HepG2 (cell line): ENCODE data around the gene BICDL1. TPM values are rescaled to one million over a fixed set of nuclear protein-coding genes. Genes with fewer than 3 reads are reported as not detected.

Experiments used
- AHR ChIP-seq: IDR thresholded peaks from 2 replicates; pipeline ENCODE4 v1.6.1; 2018; ENCODE audit warnings: missing genetic modification reagents, missing compliant biosample characterization
- AKNA ChIP-seq: sonication (generic); formaldehyde crosslinking; IDR thresholded peaks from 2 replicates; pipeline ENCODE4 v1.4.0; 2020; ENCODE audit warnings: missing genetic modification reagents, borderline replicate concordance
- GMEB1 ChIP-seq: sonication (generic); formaldehyde crosslinking; IDR thresholded peaks from 2 replicates; pipeline ENCODE4 v1.5.1; 2020; ENCODE audit warnings: missing genetic modification reagents, mild to moderate bottlenecking, borderline replicate concordance
- MBNL3 ChIP-seq: fragments of 250-450 bp; sonication (Bioruptor Pico); conservative IDR thresholded peaks from 2 replicates; pipeline ENCODE4 v1.8.0; 2022; ENCODE audit warnings: mild to moderate bottlenecking, inconsistent platforms
- MLX ChIP-seq: IDR thresholded peaks from 2 replicates; pipeline ENCODE4 v1.6.1; 2016
- MLXIP ChIP-seq: sonication (generic); formaldehyde crosslinking; IDR thresholded peaks from 2 replicates; pipeline ENCODE4 v1.9.0; 2021; ENCODE audit warnings: missing genetic modification reagents, borderline replicate concordance
- PHB2 ChIP-seq: fragments of 450-650 bp; IDR thresholded peaks from 2 replicates; pipeline ENCODE4 v1.6.1; 2018; ENCODE audit not compliant: partially characterized antibody
- PLRG1 ChIP-seq: fragments of 450-650 bp; conservative IDR thresholded peaks from 2 replicates; pipeline ENCODE4 v1.6.1; 2016
- RORA ChIP-seq: sonication (generic); formaldehyde crosslinking; IDR thresholded peaks from 2 replicates; pipeline ENCODE4 v1.5.0; 2020; ENCODE audit warnings: mild to moderate bottlenecking, missing genetic modification reagents, moderate library complexity
- TARDBP ChIP-seq: sonication (generic); formaldehyde crosslinking; IDR thresholded peaks from 2 replicates; pipeline ENCODE4 v1.8.0; 2022; ENCODE audit warnings: mild to moderate bottlenecking, missing genetic modification reagents
- THAP7 ChIP-seq: sonication (generic); formaldehyde crosslinking; IDR thresholded peaks from 2 replicates; pipeline ENCODE4 v1.8.1; 2023; ENCODE audit warnings: mild to moderate bottlenecking, missing genetic modification reagents
- TOPORS ChIP-seq: sonication (generic); formaldehyde crosslinking; IDR thresholded peaks from 2 replicates; pipeline ENCODE4 v1.8.0; 2023; ENCODE audit warnings: mild to moderate bottlenecking, missing genetic modification reagents
- ZBTB14 ChIP-seq: sonication (generic); formaldehyde crosslinking; IDR thresholded peaks from 2 replicates; pipeline ENCODE4 v1.4.0; 2020; ENCODE audit warnings: missing genetic modification reagents
- ZMYM2 ChIP-seq: sonication (generic); formaldehyde crosslinking; IDR thresholded peaks from 2 replicates; pipeline ENCODE4 v1.8.0; 2022; ENCODE audit warnings: mild to moderate bottlenecking, missing genetic modification reagents
- ZNF234 ChIP-seq: sonication (generic); formaldehyde crosslinking; conservative IDR thresholded peaks from 2 replicates; pipeline ENCODE4 v1.5.1; 2020; ENCODE audit warnings: mild to moderate bottlenecking, missing genetic modification reagents
- ZNF619 ChIP-seq: sonication (generic); formaldehyde crosslinking; IDR thresholded peaks from 2 replicates; pipeline ENCODE4 v1.4.0; 2020; ENCODE audit warnings: mild to moderate bottlenecking, missing genetic modification reagents
- polyA plus RNA-seq, 8 experiments: library from polyadenylated mRNA; depleted of rRNA in 3 of 8; stranded (reverse) in 7 of 8; unstranded in 1 of 8; fragments of >200 nt; fragmentation: Illumina TruSeq in 4 of 8; extraction: Trizol in 4 of 8; gene quantifications; 2 replicates each; pipeline versions ENCODE4 v1.2.1 to v1.2.3, GENCODE V29; 2011 to 2016; ENCODE audit warnings: low read depth in 4 of 8, missing spikeins in 1 of 8, mixed read lengths in 1 of 8; ENCODE audit not compliant: insufficient read depth in 1 of 8
- total RNA-seq, 5 experiments: library from RNA; depleted of rRNA; stranded (reverse); fragments of >200 nt; fragmentation: Illumina TruSeq; extraction: Trizol; gene quantifications; 2 replicates each; pipeline ENCODE4 v1.2.3, GENCODE V29; 2016; ENCODE audit warnings: low read depth in 1 of 5

Gene BICDL1
- total and polyA plus RNA-seq, 2 of the 13 experiments (the other 11 are each of a cell fraction or from before 2014, with no cell fraction given), result 3.6 to 9.7 TPM

GRCh38 chr12:119988472-119989360 is at the start of gene BICDL1 (continued):
- no peak for TF ChIP-seq MLXIP (CRISPR knock-in tag)
- TF ChIP-seq RORA (CRISPR knock-in tag), result no peak
- no peak for TF ChIP-seq PLRG1
- TF ChIP-seq PHB2, result no peak
- TF ChIP-seq GMEB1 (CRISPR knock-in tag), result peak; percentile 40; the same call in 1 of the 2 replicates
- no peak for TF ChIP-seq MLX (CRISPR knock-in tag)
- no peak for TF ChIP-seq ZMYM2 (CRISPR knock-in tag)
- no peak for TF ChIP-seq MBNL3
- no peak for TF ChIP-seq AHR (CRISPR knock-in tag)
- no peak for TF ChIP-seq ZNF619
- TF ChIP-seq THAP7 (CRISPR knock-in tag), result no peak
- TF ChIP-seq TOPORS (CRISPR knock-in tag), result no peak
- no peak for TF ChIP-seq AKNA (CRISPR knock-in tag)
- peak; percentile 28 for TF ChIP-seq ZBTB14 (CRISPR knock-in tag)
- no peak for TF ChIP-seq TARDBP (CRISPR knock-in tag)
- no peak for TF ChIP-seq ZNF234 (CRISPR knock-in tag)
